ENCODE results near the gene ARFRP1.
A peak's percentile ranks its signal among the peaks of the same experiment; 100 is the strongest.

ARFRP1 gene

DNA sequence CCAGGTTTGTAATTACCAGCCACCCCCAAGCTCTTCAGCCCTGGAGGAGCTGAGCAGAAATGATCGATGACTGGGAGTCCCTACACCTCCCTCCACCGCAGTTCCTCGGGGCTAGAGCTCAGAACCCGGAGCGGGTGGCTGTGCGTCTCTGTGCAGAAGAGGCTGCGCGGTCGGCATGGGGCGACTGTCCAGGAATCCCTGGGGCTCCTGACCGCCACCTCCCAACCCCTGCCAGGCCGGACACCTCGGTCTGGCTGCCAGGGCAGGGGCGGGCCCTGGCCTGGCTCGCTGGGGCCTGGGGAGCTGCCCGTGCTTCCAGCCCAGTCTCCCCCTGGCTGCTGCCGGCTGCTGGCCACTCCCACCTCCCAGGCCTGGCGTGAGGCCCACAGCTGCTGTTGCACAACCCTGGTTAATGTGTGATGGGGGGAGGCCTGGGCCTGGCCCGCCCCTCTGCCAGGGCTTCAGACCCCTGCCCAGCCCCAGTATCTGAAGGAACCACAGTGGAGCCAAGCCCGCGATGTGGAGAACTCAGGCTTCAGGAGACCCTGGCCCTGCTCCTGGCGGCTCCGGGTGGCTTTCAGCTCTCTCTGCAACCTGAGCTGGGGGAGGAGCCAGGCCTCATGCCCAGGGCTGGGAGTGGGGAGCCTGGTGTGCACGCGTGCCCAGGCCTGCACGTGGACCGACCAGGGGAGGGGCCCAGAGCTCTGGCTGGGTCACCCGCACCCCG lies 33.0 kb upstream of the ARFRP1 start:
- Histone ChIP-seq H3K9ac (ENCODE audit: low read length) (peak overlapping the region; percentile 59), H3K4me3 (ENCODE audit: insufficient read depth, low read length, poor library complexity, severe bottlenecking) (peak overlapping the region; percentile 50), H3K9me2 (replicated peaks; ENCODE audit: insufficient read depth, low read length) (no peaks in the 10 kb centered on the region), H3K4me2 (ENCODE audit: low read depth, low read length, poor library complexity, severe bottlenecking) (peak overlapping the region; percentile 60), H2AFZ (ENCODE audit: low read depth, low read length, severe bottlenecking) (no peak overlapping the region), H3K9me3 (ENCODE audit: insufficient read depth, low read length) (no peaks in the 10 kb centered on the region), H4K20me1 (ENCODE audit: low read depth, low read length) (no peaks in the 10 kb centered on the region), H3K36me3 (ENCODE audit: low read length) (no peaks in the 10 kb centered on the region), H3K27me3 (ENCODE audit: low read length) (no peaks in the 10 kb centered on the region), H3K79me2 (ENCODE audit: insufficient read depth, low read length) (no peaks in the 10 kb centered on the region), H3F3A (ENCODE audit: insufficient read depth) (peaks cover 31% of the 10 kb centered on the region), H3K27ac (ENCODE audit: low read depth, low read length) (peak overlapping the region; percentile 65)
- TF ChIP-seq EZH2phosphoT487 (conservative IDR thresholded peaks at IDR 0.05; ENCODE audit: low read length) = no peak
- TF ChIP-seq, protein P1, sequence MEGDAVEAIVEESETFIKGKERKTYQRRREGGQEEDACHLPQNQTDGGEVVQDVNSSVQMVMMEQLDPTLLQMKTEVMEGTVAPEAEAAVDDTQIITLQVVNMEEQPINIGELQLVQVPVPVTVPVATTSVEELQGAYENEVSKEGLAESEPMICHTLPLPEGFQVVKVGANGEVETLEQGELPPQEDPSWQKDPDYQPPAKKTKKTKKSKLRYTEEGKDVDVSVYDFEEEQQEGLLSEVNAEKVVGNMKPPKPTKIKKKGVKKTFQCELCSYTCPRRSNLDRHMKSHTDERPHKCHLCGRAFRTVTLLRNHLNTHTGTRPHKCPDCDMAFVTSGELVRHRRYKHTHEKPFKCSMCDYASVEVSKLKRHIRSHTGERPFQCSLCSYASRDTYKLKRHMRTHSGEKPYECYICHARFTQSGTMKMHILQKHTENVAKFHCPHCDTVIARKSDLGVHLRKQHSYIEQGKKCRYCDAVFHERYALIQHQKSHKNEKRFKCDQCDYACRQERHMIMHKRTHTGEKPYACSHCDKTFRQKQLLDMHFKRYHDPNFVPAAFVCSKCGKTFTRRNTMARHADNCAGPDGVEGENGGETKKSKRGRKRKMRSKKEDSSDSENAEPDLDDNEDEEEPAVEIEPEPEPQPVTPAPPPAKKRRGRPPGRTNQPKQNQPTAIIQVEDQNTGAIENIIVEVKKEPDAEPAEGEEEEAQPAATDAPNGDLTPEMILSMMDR (IDR thresholded peaks at IDR 0.05; ENCODE audit: insufficient read depth, low read length, poor library complexity, severe bottlenecking) = no peak

DNA sequence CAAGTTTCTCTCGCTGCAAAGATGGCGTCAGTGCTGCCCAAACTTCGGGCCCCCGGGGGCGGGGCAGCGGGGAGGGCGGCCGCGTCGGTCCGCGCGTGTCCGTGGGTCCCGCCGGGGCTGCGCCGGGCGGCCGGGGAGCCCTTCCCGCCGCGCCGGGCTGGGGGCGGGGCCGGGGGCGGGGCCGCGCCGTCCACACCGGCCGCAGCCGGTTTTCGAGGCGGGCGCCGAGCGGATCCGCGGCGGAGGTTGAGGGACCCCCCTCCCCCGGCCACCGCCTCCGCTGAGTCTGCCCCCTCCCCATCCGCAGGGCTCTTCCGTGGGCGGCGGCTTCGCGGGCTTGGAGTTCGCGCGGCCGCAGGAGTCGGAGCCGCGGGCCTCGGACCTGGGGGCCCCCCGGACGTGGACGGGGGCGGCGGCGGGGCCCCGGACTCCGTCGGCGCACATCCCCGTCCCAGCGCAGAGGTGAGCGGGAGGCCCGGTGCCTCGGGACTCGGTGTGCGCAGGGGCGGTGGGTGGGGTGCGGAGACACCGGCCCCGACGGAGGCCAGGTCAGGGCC lies 32.4 kb upstream of the ARFRP1 start:
- no peaks in the 10 kb centered on the region for H3K36me3 ChIP-seq (ENCODE audit: low read length)
- H3F3A ChIP-seq (ENCODE audit: insufficient read depth) = peaks cover 32% of the 10 kb centered on the region
- no peaks in the 10 kb centered on the region for H3K79me2 ChIP-seq (ENCODE audit: insufficient read depth, low read length)
- TF ChIP-seq, protein P1 (IDR thresholded peaks at IDR 0.05; ENCODE audit: insufficient read depth, low read length, poor library complexity, severe bottlenecking) = no peak
- TF ChIP-seq EZH2phosphoT487 (conservative IDR thresholded peaks at IDR 0.05; ENCODE audit: low read length) = no peak
- no peaks in the 10 kb centered on the region for H3K9me3 ChIP-seq (ENCODE audit: insufficient read depth, low read length)
- no peak overlapping the region for H2AFZ ChIP-seq (ENCODE audit: low read depth, low read length, severe bottlenecking)
- peak overlapping the region; percentile 50 for H3K4me3 ChIP-seq (ENCODE audit: insufficient read depth, low read length, poor library complexity, severe bottlenecking)
- no peaks in the 10 kb centered on the region for H3K27me3 ChIP-seq (ENCODE audit: low read length)
- peak overlapping the region; percentile 59 for H3K9ac ChIP-seq (ENCODE audit: low read length)
- H3K27ac ChIP-seq (ENCODE audit: low read depth, low read length) = peak overlapping the region; percentile 65
- H3K4me2 ChIP-seq (ENCODE audit: low read depth, low read length, poor library complexity, severe bottlenecking) = peak overlapping the region; percentile 60
- H4K20me1 ChIP-seq (ENCODE audit: low read depth, low read length) = no peaks in the 10 kb centered on the region
- no peaks in the 10 kb centered on the region for H3K9me2 ChIP-seq (replicated peaks; ENCODE audit: insufficient read depth, low read length)

DNA sequence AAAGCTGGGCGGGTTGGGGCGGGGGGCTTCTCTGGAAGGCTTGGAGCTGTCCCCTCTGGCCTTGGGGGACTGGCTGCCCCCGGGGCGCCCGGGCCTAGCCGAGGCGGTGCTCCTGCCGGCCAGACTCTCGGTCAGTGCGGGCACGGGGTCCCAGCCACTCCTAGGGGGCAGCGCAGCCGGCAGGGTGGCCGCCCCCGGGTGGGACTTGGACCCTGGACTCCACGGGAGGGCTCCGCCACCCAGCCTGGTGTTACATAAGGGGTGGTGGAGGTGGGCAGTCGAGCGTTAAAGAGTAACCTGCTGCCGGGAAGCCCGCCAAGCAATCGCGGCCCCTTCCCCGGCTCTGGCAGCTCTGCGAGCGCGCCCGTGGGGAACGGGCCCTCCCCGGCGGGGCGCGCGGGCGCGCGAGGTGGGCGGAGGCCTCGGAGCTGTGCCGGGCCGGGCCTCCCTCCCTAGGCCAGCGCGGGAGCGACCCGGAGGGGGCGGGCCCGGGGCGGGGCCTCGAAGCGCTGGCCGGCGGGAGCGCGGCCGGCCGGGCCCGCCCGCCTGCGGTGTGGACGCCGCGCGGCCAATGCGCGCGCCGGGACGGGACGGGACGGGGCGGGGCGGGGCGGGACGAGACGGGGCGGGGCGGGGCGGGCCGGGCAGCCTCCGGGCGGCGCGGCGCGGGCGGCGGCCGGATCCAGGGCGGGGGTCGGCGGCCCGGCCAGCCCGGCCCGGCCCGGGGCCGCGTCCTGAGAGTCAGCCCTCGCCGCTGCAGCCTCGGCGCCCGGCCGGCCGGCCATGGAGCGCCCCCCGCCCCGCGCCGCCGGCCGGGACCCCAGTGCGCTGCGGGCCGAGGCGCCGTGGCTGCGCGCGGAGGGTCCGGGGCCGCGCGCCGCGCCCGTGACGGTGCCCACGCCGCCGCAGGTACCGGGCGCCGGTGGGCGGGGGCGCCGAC lies 31.6 kb upstream of the ARFRP1 start, which contains the start of gene SLC2A4RG:
SLC2A4RG (plus strand) TSS at position 647 of the 940 bp plus-strand sequence; CDS start at position 784, 137 bp downstream.
- no peaks in the 10 kb centered on the region for H3K9me3 ChIP-seq (ENCODE audit: insufficient read depth, low read length)
- H3K9me2 ChIP-seq (replicated peaks; ENCODE audit: insufficient read depth, low read length) = no peaks in the 10 kb centered on the region
- TF ChIP-seq EZH2phosphoT487 (conservative IDR thresholded peaks at IDR 0.05; ENCODE audit: low read length) = no peak
- TF ChIP-seq, protein P1 (IDR thresholded peaks at IDR 0.05; ENCODE audit: insufficient read depth, low read length, poor library complexity, severe bottlenecking) = no peak
- no peaks in the 10 kb centered on the region for H4K20me1 ChIP-seq (ENCODE audit: low read depth, low read length)
- H3K9ac ChIP-seq (ENCODE audit: low read length) = peak within 1 kb of the TSS; percentile 77
- peak within 1 kb of the TSS; percentile 89 for H3K4me2 ChIP-seq (ENCODE audit: low read depth, low read length, poor library complexity, severe bottlenecking)
- H3F3A ChIP-seq (ENCODE audit: insufficient read depth) = peaks cover 28% of the 10 kb centered on the region
- H3K4me3 ChIP-seq (ENCODE audit: insufficient read depth, low read length, poor library complexity, severe bottlenecking) = peak within 1 kb of the TSS; percentile 55
- no peaks in the 10 kb centered on the region for H3K36me3 ChIP-seq (ENCODE audit: low read length)
- peak within 1 kb of the TSS; percentile 87 for H3K27ac ChIP-seq (ENCODE audit: low read depth, low read length)
- no peak within 1 kb of the TSS for H2AFZ ChIP-seq (ENCODE audit: low read depth, low read length, severe bottlenecking)
- no peaks in the 10 kb centered on the region for H3K79me2 ChIP-seq (ENCODE audit: insufficient read depth, low read length)
- no peaks in the 10 kb centered on the region for H3K27me3 ChIP-seq (ENCODE audit: low read length)
